ENCODE results near the gene ATG14.

- TF ChIP-seq CTCF (conservative IDR thresholded peaks at IDR 0.05) (no peak), EZH2 (IDR thresholded peaks at IDR 0.05; ENCODE audit: low read depth) (no peak)
These were observed 39.8 kb upstream of the ATG14 start for GRCh38 chr14:55451398-55451797.
